ENCODE results near the gene GFER.
"Not testable (repeated sequence)": the region's sequence is repeated elsewhere in the genome, so short reads cannot be mapped to it uniquely, and the experiment has no call there.

The GFER gene

DNA sequence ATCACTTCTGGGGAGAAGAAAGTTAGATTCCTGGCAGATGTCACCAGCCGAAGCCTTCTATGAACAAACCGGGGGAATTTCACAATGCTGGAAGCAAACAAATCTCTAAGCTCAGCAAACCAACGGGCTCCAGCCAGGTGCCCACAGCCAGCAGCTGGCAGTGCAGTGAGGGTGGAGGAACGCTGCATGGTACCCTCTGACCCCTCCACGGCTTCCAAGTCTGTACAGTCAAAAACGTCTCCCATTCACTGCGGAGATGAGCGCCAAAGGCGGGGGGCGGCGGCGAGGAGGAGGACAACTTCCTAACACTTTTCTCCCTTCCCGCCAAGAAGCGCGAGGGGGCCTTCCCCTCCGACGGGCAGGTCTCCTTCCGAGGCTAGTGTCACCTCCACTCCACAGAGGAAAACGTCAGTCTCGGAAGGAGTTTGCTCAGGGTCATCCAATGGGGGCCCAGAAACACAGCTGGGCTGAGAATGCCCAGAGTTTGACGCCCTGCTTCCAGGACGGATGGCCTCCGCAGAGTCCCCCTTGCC is 24.7 kb downstream of the GFER start:
- no peak for DNase-seq

DNA sequence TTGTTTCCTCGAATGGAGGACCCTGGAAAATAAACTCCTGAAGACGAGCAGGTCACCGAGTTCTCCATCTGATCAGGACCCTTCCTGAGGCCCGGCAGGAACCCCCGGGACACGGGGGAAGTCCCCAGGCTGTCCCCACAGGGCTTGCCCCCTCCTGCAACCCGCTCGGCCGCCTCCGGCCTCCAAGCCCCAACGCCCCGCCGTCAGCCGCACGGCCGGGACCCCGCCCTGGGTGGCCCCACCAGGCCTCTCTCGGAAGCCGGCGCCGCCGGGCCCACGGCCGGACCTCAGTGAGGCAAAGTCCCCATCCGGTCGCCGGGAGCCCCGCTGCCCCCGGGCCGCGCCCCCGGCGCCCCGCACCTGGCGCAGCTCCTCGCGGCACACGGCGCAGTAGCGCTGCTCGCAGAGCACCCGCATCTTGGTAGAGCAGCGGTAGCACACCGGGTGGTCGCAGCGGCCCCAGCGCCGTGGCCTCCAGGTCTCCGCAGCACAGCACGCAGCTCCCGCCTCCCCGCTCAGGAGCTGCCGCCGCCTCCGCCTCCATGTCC is 25.2 kb downstream of the GFER start:
- DNase-seq: no peak

DNA sequence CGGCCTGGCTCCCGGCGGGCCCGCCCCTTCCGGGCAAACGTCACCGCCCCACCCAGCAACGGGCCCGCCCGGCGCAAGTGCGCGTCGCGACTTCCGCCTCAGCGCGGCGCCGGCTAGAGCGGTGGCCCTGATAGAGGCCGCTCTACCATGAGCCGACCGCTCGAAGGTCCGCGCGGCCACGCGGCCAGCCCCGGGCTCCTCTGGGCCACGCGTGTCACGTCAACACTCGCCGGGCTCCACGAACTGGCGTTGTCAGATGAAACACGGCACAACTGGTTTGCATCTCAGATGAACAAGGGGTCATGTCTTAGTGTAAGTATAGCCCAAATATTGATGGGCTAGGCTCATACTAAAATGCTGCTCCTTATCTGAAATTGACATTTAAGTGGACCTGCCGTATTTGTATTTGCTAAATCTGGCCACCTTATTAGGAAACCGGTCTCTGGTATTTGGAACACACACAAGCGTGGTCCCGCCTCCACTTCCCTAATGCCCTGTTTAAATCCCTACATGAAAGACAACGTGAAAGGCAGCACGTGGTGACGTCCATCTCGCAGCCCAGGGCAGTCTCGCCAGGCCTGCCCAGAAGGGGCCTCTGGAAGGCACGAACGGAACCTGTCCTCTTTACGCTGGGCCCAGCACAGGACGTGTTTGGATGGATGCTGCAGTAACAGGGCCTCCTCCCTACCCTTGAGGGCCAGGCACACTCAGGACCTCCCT is 26.0 kb downstream of the GFER start, which contains the start of gene ZNF598:
Gene ZNF598, minus strand, starts transcription at position 31 of the 720 bp plus-strand sequence.
- DNase-seq: peak; percentile 68

DNA sequence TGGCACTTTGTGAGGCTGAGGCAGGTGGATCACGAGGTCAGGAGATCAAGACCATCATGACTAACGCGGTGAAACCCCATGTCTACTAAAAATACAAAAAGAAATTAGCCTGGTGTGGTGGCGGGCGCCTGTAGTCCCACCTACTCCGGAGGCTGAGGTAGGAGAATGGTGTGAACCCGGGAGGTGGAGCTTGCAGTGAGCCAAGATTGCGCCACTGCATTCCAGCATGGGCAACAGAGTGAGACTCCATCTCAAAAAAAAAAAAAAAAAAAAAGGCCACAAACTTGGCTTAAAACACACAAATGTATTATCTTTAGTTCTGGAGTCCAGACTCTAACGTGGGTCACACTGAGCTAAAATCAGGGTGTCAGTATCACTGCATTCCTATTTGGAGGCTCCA is 27.7 kb downstream of the GFER start:
- DNase-seq: not testable (repeated sequence)

DNA sequence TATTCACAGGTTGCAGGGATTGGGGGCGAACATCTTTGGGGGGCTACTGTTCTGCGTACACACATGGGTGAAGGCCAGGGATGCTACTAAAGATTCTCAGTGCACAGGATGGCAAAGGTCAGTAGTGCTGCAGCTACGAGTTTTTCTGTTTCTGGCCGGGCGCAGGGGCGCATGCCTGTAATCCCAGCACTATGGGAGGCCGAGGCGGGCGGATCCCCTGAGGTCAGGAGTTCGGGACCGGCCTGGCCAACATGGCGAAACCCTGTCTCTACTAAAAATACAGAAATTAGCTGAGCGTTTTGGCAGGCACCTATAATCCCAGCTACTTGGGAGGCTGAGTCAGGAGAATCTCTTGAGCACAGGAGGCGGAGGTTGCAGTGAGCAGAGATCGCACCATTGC is 29.5 kb downstream of the GFER start:
- DNase-seq: no peak

DNA sequence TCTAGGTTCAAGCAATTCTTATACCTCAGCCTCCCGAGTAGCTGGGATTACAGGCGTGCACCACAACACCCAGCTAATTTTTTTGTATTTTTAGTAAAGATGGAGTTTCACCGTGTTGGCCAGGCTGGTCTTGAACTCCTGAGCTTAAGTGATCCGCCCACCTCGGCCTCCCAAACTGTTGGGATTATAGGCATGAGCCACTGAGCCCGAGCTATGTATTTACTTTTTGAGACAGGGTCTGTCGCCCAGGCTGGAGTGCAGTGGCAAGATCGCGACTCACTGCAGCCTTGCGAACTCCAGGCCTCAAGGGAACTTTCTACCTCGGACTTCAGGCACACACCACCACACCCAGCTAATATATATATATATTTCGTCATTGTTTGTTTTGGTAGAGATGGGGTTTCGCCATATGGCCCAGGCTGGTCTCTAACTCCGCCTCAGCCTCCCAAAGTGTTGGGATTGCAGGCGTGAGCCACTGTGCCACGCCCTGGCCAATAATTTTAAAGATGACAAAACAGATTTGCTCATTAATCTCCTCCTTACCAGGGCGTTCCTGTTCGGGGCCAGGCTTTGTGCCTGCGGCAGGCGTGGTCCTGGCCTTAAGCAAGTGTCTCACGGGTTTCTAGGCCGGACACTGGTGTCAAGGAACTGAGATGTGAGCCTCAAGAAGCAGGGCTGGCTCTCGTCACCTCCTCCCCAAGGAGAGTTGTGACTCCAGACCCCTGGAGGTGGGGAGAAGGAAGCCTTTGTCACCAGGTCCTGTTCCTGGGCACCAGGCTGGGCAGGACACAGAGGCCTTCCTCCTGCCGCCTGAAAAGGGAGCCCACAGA is 31.3 kb downstream of the GFER start:
- no peak for DNase-seq

DNA sequence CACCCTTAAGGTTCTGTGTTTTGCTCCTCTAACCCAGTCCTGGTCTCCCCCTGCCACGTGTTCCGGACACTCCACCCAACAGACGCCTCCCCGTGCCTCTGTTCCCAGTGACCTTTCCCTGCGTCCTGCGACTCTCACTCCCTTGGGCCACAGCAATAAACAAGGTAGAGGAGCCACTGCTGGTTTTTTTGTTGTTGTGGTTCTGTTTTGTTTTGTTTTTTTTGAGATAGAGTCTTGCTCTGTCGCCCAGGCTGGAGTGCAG is 31.9 kb downstream of the GFER start:
- DNase-seq: no peak

DNA sequence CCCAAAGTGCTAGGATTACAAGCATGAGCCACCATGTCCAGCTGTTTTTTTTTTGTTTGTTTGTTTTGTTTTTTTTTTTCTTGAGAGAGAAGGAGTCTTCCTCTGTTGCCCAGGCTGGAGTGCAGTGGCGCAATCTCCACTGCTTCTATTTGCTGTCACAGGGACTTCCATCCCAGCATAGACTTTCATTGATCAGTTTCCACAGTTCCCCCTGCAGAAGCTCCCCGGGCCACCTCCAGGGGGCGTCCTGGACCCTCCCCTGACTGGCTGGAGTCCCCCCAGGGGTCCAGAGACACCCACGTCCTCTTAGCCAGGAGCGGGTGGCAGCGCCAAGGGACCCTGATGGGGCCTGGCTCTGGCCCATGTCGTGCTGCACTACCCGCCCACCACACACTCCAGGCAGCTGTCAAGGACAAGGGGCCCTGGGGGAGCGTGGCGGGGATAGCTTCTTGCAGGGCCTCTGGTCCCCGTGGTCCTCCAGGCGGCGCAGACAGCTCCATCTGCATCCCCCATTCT is 32.5 kb downstream of the GFER start:
- no peak for DNase-seq

DNA sequence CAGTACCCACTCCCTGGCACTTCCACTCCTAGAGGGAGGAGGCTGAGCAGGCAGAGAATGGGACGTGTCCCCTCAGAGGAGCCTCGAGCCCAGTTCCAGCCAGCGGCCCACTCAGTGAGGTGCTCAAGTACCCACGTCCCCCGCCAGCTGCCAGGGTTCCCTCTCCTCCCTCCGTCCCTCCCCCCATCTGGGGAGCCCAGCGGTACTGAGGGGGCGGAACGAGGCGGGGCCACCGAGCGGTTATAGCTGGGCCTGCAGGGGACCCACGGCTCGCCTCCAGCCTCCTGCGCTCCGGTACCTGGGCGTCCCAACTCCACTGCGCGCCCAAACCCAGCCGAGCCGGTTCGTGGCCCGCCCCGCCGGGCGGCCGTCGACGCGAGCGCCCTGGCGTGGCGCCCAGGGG is 35.5 kb downstream of the GFER start, which contains the start of gene NPW:
Gene NPW, plus strand, starts transcription at position 268 of the 403 bp plus-strand sequence.
- DNase-seq: no peak

DNA sequence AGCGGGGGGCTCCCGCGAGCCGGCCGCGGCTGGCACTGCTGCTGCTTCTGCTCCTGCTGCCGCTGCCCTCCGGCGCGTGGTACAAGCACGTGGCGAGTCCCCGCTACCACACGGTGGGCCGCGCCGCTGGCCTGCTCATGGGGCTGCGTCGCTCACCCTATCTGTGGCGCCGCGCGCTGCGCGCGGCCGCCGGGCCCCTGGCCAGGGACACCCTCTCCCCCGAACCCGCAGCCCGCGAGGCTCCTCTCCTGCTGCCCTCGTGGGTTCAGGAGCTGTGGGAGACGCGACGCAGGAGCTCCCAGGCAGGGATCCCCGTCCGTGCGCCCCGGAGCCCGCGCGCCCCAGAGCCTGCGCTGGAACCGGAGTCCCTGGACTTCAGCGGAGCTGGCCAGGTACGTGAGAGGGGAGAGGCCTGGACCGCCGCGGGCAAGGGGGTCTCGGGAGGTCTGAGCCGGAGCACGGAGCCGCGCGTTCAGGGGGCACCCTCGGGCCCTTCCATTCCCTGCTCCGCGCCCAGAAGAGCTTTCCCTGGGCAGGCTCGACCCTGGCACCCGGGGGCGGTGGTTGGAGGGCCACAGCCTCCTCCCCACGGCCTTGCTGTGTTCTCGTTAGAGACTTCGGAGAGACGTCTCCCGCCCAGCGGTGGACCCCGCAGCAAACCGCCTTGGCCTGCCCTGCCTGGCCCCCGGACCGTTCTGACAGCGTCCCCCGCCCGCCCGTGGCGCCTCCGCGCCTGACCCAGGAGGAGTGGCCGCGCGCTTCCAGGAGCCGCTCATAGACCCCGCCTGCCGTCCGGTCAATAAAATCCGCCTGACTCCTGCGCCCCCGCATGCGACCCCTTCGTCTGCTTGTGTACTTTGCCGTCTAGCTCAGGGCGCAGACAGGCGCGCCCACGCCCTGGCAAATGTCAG is 36.2 kb downstream of the GFER start:
- no peak for DNase-seq

DNA sequence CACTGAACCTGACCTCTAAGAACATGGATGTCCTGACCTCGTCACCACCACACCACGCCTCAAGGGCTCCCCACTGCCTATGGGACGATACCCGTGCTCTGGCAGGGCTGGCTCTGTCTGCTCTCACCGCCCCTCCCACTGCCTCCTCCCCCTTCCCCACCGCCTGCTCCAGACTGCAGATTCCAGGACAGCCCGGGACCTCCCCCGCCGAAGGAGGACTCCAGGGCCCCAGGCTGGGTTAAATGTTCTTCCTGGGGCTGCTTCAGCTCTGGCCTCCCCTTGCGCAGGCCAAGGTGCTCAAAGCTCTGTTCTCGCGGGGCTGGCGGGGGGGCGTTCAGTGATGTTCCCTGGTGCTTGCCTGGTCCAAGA is 38.7 kb downstream of the GFER start:
- DNase-seq: no peak

DNA sequence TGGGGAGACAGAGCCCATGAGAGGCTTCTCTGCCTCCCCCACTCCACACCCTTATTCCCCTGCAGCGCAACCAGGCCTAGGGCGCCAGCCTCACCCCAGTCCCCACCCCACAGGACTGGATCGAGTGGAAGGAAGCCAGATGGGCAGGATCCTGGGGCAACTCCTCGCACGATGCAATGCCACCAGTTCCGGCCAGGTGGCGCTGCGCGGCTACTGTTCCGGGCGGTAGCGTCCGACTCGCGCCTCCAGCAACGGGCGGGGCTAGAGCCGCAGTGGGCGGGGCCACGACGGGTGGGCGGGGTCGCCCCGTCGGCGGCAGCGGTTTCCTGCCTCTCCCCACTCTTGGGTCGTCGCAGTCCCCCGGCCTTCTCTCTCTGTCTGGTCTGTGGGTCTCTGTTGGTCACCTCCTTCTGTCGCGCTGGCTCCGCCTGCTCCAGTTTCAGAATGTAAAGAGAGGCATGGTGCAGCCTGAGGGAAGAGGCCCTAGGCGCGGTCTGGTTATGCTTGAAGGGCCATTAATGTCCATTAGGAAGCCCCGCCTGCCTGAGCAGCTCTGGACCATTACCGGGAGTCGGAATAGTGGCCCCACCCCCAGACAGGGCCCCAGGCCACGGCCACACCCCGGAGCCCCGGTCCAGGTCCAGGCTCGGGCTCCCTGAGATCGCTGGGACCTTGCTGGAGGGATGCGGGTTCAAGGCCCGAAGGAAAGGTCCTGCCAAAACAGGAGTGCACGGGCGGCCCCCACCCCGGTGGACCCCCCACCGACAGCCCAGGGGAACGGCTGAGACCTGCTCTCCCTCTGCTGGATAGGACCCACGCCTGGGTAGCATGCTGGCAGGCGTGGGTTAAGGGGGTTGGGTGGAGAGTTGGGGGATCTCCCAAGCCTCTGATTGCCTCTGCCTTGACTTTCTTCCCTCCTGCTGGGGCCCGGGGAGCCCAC is 39.4 kb downstream of the GFER start:
- peak; percentile 59 for DNase-seq

DNA sequence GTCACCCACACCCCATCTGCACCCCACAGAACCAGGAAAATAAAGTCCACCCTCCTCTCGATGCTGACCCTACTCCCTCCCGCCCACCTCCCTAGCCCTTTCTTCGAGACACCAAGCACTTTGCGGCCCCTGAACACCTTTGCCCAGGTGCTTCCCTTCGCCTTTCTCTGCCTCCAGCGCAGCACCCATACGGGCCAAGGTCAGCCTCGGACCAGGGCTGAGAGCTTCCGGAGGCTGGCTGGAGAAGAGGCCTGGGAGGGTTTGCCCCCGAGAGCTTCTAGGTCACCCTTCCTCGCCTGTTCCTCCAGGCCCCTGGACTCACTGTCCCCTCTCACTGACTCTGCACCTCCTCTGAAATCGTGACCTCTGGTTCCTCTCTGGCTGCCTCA is 40.0 kb downstream of the GFER start:
- DNase-seq: no peak

DNA sequence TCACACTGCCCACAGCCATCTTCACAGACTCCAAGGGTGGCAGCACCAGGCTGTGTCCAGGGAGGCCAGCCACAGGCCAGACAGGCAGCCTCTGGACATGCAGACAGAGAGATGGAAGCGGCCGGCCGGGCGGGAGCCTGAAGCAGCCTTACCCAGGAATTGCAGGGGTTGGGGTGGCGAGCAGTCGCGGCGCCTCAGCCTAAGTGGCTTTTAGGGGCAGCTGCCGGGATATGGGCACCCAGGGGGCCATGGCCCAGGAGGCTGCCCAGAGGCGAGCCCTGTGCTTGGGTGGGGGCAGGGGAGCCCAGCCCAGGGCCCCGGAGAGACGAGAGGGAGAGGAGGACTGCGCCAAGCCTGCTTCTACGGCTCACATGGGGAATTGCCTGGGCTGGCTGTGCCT is 41.3 kb downstream of the GFER start:
- DNase-seq: no peak

DNA sequence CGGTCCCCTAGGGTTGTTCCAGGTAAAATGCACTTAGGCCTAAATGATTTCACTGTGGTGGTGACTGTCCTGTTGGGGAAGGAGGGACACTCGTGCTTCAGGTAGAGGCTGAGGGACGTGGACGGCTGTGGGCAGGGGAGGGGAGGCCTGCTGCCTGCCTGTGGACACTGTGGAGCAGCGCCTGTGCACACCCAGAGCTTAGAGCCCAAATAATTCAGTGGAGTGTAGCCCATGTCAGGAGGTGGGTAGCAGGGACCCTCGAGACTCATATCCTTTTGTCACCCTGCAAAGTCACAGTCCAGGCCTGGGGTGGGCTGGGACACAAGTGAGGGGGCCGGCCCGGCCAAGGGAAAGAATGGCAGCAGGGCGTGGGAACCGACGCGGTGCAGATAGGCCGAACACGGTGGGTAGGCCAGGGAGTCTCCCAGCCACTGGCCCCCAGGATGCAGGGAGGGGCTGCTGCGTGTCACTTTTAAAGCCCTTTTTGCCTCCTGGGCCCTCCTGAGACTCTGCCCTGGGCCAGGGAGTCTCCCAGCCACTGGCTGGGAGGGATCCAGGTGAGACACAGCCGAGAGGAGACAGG is 42.0 kb downstream of the GFER start:
- DNase-seq: no peak

DNA sequence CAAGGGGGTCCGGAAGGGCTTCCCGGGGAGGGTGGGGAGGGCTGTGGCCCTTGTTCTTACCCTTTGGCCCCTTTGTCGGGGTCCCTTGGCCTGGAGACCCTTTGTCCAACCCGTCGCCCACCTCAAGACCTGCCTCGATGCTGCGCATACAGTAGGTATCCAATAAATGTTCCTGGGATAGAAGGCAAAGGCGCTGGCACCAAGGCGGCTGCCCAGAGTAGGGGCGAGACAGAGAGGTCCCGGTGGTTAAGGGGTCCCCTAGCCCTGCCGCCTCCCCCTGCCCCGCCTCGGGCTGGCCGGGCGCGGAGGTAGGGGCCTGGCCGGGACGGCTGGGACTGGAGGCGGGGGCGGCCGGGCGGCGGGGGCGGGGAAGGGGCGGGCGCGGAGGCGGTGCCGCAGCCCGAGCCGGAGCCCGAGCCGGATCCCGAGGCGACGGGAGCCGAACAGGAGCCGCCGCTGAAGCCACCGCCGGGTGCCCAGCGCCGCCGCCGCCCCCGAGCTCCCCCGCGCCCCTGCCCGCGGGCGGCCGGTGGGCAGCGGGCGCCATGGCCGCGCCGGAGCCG is 42.5 kb downstream of the GFER start, which contains the start of gene NHERF2:
Gene NHERF2, plus strand, starts transcription at position 442 of the 563 bp plus-strand sequence. Its CDS starts 104 bp downstream, at position 546.
- no peak for DNase-seq

DNA sequence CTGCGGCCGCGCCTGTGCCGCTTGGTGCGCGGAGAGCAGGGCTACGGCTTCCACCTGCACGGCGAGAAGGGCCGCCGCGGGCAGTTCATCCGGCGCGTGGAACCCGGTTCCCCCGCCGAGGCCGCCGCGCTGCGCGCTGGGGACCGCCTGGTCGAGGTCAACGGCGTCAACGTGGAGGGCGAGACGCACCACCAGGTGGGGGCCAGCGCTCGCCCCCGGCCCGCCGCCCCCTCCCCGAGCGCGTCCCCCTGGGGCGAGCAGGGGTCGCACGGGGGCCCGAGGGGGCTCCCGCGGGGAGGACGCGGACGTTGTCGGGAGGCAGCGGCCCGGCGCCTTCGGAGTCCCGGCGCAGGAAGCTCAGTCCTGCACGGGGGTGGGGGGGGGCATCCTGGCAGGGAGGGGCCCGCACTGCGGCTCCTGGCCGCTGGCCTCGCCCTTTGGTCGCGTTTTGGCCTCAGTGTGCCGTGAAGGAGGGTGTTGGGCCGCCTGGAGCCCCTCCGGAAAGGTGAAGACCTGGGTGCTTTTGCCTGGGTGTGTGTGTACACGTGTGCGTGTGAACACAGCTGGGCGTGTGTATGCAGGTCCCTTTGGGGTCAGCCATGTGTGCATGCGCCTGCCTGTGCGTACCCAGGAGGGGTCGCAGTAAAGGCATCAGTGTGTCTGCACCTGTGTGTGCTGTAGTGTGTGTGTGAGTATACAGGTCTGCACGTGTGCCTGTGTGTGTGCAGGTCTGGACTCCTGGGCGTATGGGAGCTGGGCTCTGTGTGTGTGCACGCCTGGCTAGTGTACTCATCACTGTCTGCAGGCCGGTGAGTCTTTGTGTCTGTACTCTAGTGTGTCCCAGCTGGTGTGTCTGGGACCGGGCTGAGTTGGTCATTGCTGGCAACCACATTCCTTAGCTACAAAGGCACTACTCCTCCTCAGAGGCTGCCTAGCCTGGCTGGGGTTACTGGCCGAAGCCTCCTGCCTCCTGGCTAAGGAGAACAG is 43.3 kb downstream of the GFER start:
- DNase-seq: no peak

DNA sequence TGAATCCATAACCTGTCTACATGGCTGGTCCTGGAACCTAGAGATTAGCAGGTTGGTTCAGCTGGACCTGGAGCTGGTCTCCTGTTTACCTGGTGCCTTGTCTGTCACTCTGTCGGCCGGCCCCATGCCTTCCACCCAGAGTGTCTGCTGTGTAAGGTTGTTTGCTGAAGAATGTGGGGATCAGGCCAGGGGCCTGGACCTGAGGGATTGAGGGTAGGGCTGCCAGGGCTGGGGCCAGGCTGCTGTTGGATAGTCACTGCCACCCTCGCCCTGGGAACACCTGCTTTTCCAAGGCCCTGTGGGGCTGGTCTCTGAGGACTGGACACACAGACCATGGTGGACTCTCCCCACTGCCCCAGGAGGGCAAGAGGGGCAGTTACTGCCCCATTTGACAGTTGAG is 44.2 kb downstream of the GFER start:
- DNase-seq: no peak

DNA sequence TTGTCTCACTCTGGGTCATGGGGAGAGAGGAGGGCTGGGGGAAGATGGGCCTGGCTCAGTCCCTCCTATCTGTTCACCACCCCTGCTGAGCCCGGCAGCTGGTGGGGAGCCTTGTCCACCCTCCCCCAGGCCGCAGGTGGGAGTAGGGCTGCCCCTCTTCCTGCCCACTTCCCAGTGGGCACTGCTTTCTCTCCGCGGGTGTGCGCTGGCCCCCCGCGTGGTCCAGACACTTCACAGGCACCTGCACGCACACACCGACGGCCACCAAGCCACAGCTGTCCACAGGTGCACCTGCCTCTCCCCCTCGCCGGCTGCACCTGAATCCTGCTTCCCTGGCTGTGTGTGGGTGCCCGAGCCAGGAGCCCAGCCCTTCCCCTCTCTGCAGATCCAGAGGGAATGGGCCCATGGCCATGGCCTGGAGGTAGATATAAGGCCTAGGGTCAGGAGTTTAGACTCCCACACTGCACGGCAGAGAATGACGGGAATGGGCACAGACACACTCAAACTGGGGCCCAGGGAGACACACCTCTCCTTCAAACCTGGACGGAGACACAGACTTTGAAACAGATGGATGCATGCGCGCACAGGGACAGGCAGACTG is 44.7 kb downstream of the GFER start:
- DNase-seq: no peak

Data from NCI-H774 (cell line).